HEK293 (cell line): Measurements from ENCODE around the gene PDGFA.

Experiments
- CTCF ChIA-PET: fragments of 350-600 bp; formaldehyde crosslinking; extraction: SDS; loops from one replicate; lab custom pipeline; 2021; ENCODE audit warnings: antibody characterized with exemption; lab: Yijun Ruan, JAX
- POLR2A ChIA-PET: fragments of 300-600 bp; formaldehyde crosslinking; extraction: SDS; loops from one replicate; lab custom pipeline; 2020; ENCODE audit warnings: antibody characterized with exemption, inconsistent platforms; lab: Yijun Ruan, JAX
- H3K27ac ChIP-seq: fragments of 200-500 bp; sonication (Bioruptor generic); 2 replicates; pipeline ENCODE4 v1.5.1; 2014; ENCODE audit warnings: low read depth, low read length, control low read depth, inconsistent platforms; ENCODE audit errors: extremely low read depth
- H3K36me3 ChIP-seq, 2 experiments: fragments of 200-500 bp in 1 of 2; sonication (Bioruptor generic) in 1 of 2; 1 replicate in 1 of 2; 2 replicates in 1 of 2; pipeline ENCODE4 v1.5.1; 2014 to 2017; ENCODE audit warnings: inconsistent platforms in 2 of 2, low read length in 2 of 2; ENCODE audit not compliant: control insufficient read depth in 2 of 2, insufficient read depth in 1 of 2
- H3K4me1 ChIP-seq: fragments of 200-500 bp; sonication (Bioruptor generic); 2 replicates; pipeline ENCODE4 v1.5.1; 2014; ENCODE audit warnings: mild to moderate bottlenecking, low read length, inconsistent platforms; ENCODE audit not compliant: control insufficient read depth, insufficient read depth
- H3K4me3 ChIP-seq: 2 replicates; pipeline ENCODE4 v1.5.1; 2011; ENCODE audit warnings: low read depth, mild to moderate bottlenecking, control low read depth, low read length, moderate library complexity
- H3K9me3 ChIP-seq: fragments of 200-500 bp; sonication (Bioruptor generic); 2 replicates; pipeline ENCODE4 v1.5.1; 2014; ENCODE audit warnings: low read depth, low read length, inconsistent platforms; ENCODE audit not compliant: control insufficient read depth, insufficient read depth
- EGR2 ChIP-seq: fragments of 450-650 bp; formaldehyde crosslinking; IDR thresholded peaks from 2 replicates; pipeline ENCODE4 v1.5.1; 2016; ENCODE audit warnings: low read depth, missing biosample characterization, missing genetic modification characterization
- GLIS1 ChIP-seq: fragments of 450-650 bp; formaldehyde crosslinking; IDR thresholded peaks from 2 replicates; pipeline ENCODE4 v1.5.1; 2016; ENCODE audit warnings: missing biosample characterization, missing genetic modification characterization
- GLIS2 ChIP-seq: fragments of 450-650 bp; formaldehyde crosslinking; IDR thresholded peaks from 2 replicates; pipeline ENCODE4 v1.5.1; 2016; ENCODE audit warnings: missing biosample characterization, missing genetic modification characterization
- KLF1 ChIP-seq: fragments of 450-650 bp; formaldehyde crosslinking; IDR thresholded peaks from 2 replicates; pipeline ENCODE4 v1.5.1; 2016; ENCODE audit warnings: missing biosample characterization, missing genetic modification characterization
- KLF8 ChIP-seq: fragments of 450-650 bp; formaldehyde crosslinking; IDR thresholded peaks from 2 replicates; pipeline ENCODE4 v1.5.1; 2016; ENCODE audit warnings: missing biosample characterization, missing genetic modification characterization
- OVOL3 ChIP-seq: fragments of 450-650 bp; formaldehyde crosslinking; IDR thresholded peaks from 2 replicates; pipeline ENCODE4 v1.5.1; 2016; ENCODE audit warnings: missing biosample characterization, missing genetic modification characterization
- SP7 ChIP-seq: fragments of 450-650 bp; formaldehyde crosslinking; IDR thresholded peaks from 2 replicates; pipeline ENCODE4 v1.5.1; 2016; ENCODE audit warnings: missing biosample characterization, missing genetic modification characterization
- WT1 ChIP-seq: fragments of 450-650 bp; formaldehyde crosslinking; IDR thresholded peaks from 2 replicates; pipeline ENCODE4 v1.5.1; 2016; ENCODE audit warnings: missing biosample characterization, missing genetic modification characterization
- ZBTB17 ChIP-seq: fragments of 450-650 bp; formaldehyde crosslinking; IDR thresholded peaks from 2 replicates; pipeline ENCODE4 v1.5.1; 2016; ENCODE audit warnings: missing biosample characterization, missing genetic modification characterization
- ZBTB20 ChIP-seq: fragments of 450-650 bp; formaldehyde crosslinking; IDR thresholded peaks from 2 replicates; pipeline ENCODE4 v1.5.1; 2016; ENCODE audit warnings: missing biosample characterization, missing genetic modification characterization
- ZEB2 ChIP-seq: fragments of 450-650 bp; formaldehyde crosslinking; IDR thresholded peaks from 2 replicates; pipeline ENCODE4 v1.5.1; 2016; ENCODE audit warnings: missing biosample characterization, missing genetic modification characterization
- ZNF114 ChIP-seq: fragments of 450-650 bp; formaldehyde crosslinking; IDR thresholded peaks from 2 replicates; pipeline ENCODE4 v1.5.0; 2017; ENCODE audit warnings: missing biosample characterization, missing genetic modification characterization
- ZNF223 ChIP-seq: fragments of 450-650 bp; formaldehyde crosslinking; IDR thresholded peaks from 2 replicates; pipeline ENCODE4 v1.5.1; 2016; ENCODE audit warnings: missing biosample characterization, missing genetic modification characterization
- ZNF274 ChIP-seq, 2 experiments: fragments of 200-500 bp in 1 of 2; fragments of 450-650 bp in 1 of 2; sonication (Bioruptor generic) in 1 of 2; formaldehyde crosslinking in 1 of 2; IDR thresholded peaks; 2 replicates each; pipeline versions ENCODE4 v1.5.1 to v1.6.1; 2014 to 2016; ENCODE audit warnings: borderline replicate concordance in 1 of 2, inconsistent platforms in 1 of 2, low read length in 1 of 2, missing biosample characterization in 1 of 2, missing genetic modification characterization in 1 of 2
- ZNF426 ChIP-seq: fragments of 450-650 bp; formaldehyde crosslinking; IDR thresholded peaks from 2 replicates; pipeline ENCODE4 v1.5.1; 2017; ENCODE audit warnings: missing biosample characterization, missing genetic modification characterization, mild to moderate bottlenecking, inconsistent platforms, moderate library complexity
- ZNF555 ChIP-seq: fragments of 450-650 bp; formaldehyde crosslinking; conservative IDR thresholded peaks from 2 replicates; pipeline ENCODE4 v1.5.1; 2017; ENCODE audit warnings: missing biosample characterization, mild to moderate bottlenecking, missing genetic modification characterization, inconsistent platforms
- ZNF596 ChIP-seq: fragments of 450-650 bp; IDR thresholded peaks from 2 replicates; pipeline ENCODE4 v1.5.0; 2018; ENCODE audit warnings: missing biosample characterization, mild to moderate bottlenecking, missing genetic modification characterization, moderate library complexity
- ZNF600 ChIP-seq: fragments of 450-650 bp; formaldehyde crosslinking; IDR thresholded peaks from 2 replicates; pipeline ENCODE4 v1.5.1; 2016; ENCODE audit warnings: missing biosample characterization, missing genetic modification characterization
- ZNF624 ChIP-seq: fragments of 450-650 bp; formaldehyde crosslinking; IDR thresholded peaks from 2 replicates; pipeline ENCODE4 v1.5.1; 2017; ENCODE audit warnings: missing biosample characterization, missing genetic modification characterization
- ZNF626 ChIP-seq: fragments of 450-650 bp; sonication (Bioruptor Pico); formaldehyde crosslinking; IDR thresholded peaks from 2 replicates; pipeline ENCODE4 v1.5.1; 2018; ENCODE audit warnings: missing biosample characterization, missing genetic modification characterization, inconsistent platforms
- ZNF645 ChIP-seq: fragments of 450-650 bp; formaldehyde crosslinking; IDR thresholded peaks from 2 replicates; pipeline ENCODE4; 2016; ENCODE audit warnings: missing biosample characterization, missing genetic modification characterization
- ZNF692 ChIP-seq: fragments of 450-650 bp; formaldehyde crosslinking; IDR thresholded peaks from 2 replicates; pipeline ENCODE4 v1.5.1; 2016; ENCODE audit warnings: missing biosample characterization, missing genetic modification characterization
- ZNF768 ChIP-seq: fragments of 450-650 bp; formaldehyde crosslinking; IDR thresholded peaks from 2 replicates; pipeline ENCODE4 v1.5.1; 2018; ENCODE audit warnings: missing biosample characterization, mild to moderate bottlenecking, missing genetic modification characterization
- ZNF777 ChIP-seq: fragments of 450-650 bp; formaldehyde crosslinking; IDR thresholded peaks from 2 replicates; pipeline ENCODE4 v1.5.1; 2017; ENCODE audit warnings: missing biosample characterization, missing genetic modification characterization, borderline replicate concordance
- ZNF791 ChIP-seq: fragments of 450-650 bp; formaldehyde crosslinking; IDR thresholded peaks from 2 replicates; pipeline ENCODE4 v1.5.1; 2016; ENCODE audit warnings: missing biosample characterization, missing genetic modification characterization
- ZNF843 ChIP-seq: fragments of 450-650 bp; formaldehyde crosslinking; IDR thresholded peaks from 2 replicates; pipeline ENCODE4 v1.5.1; 2016; ENCODE audit warnings: missing biosample characterization, missing genetic modification characterization
- TF ChIP-seq, protein P1 (sequence below): fragments of 450-650 bp; formaldehyde crosslinking; optimal IDR thresholded peaks from 2 replicates; pipeline ENCODE3; 2016; ENCODE audit warnings: missing biosample characterization, mild to moderate bottlenecking, missing genetic modification characterization
- TF ChIP-seq, protein P2 (sequence below): fragments of 450-650 bp; formaldehyde crosslinking; IDR thresholded peaks from 2 replicates; pipeline ENCODE4 v1.5.1; 2016; ENCODE audit warnings: missing biosample characterization, missing genetic modification characterization

The PDGFA gene

GRCh38 chr7:522951-523314, 3.3 kb upstream of the PDGFA start:
- TF ChIP-seq OVOL3, result 0 out of 2 replicates have a peak, but pooled peaks have one; percentile 1
- no peak for TF ChIP-seq WT1 (tag by site-specific recombination)
- peak; percentile 35; the same call in 1 of the 2 replicates for TF ChIP-seq GLIS1
- TF ChIP-seq, all 188 proteins: peak for 2
- Histone ChIP-seq H3K9me3 (no peaks in the 10 kb centered on the region), H3K4me3 (no peak overlapping the region), H3K4me1 (peaks cover 6% of the 10 kb centered on the region; the same call in 1 of the 2 replicates), H3K27ac (no peak overlapping the region), H3K36me3 (no peaks in the 10 kb centered on the region)
- CTCF ChIA-PET, result interaction anchor here (0.7 kb wide), 2 partner anchors 137 to 360 kb away, joined by 3 read pairs; no protein-coding TSS in a partner anchor
- POLR2A ChIA-PET, result interaction anchor here (1.0 kb wide), 1 partner anchor 15 kb away, joined by 4 read pairs; no protein-coding TSS in a partner anchor

DNA sequence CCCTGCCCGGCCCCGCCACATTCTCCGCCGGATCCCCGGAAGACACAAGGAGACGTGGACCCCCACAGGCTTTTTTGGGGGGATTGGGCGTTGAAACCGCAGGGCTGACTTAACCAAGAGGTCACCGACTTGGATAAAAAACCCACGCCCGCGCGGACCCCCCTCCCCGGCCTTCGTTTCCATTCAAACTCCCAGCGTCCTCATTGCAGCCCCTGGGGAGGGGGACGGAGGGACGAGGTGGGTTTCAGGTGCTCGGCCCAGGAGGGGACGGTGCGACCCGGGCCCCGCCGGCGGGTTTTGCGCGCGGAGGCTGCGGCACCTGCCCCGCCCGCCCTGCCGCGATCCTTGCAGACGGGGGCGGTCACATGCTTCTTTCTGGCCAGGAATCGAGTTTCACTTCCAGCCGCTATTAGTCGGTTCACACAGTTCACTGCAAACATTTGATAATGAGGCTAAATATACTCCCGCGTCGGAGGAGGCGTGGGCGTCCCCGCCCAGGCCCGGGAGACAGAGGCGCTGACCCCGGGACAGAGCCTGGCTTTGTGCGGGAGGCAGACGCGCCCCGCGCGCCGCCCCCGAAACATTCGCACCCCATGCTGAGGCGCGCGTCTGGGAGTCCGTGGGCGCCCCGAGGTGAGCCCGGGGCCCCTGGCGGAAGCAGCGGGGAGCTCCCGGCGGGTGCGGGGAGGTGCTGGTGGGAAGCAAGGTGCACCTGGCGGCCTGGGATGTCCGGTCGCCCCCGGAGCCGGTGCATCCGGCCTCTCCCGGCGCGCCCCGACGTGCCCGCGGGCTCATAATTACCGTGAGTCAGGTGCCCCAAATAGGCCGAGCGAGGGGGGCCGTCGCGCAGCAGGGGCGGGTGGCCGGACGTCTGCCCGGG, 2.7 kb upstream of the PDGFA start:
- Histone ChIP-seq H3K27ac (no peak overlapping the region; the same call in 1 of the 2 replicates), H3K4me1 (peaks cover 6% of the 10 kb centered on the region; the same call in 1 of the 2 replicates), H3K36me3 (no peaks in the 10 kb centered on the region), H3K9me3 (no peaks in the 10 kb centered on the region), H3K4me3 (peak overlapping the region; percentile 20)
- ChIA-PET CTCF (no interaction called here), POLR2A (interaction anchor here (1.0 kb wide), 1 partner anchor 16 kb away, joined by 4 read pairs; no protein-coding TSS in a partner anchor)
- TF ChIP-seq KLF8 (tag by site-specific recombination) (peak; percentile 35; the same call in 1 of the 2 replicates), ZNF645 (no peak), ZNF768 (tag by site-specific recombination) (no peak), ZNF791 (tag by site-specific recombination) (no peak), GLIS1 (peak; percentile 94), SP7 (tag by site-specific recombination) (peak; percentile 75), GLIS2 (tag by site-specific recombination) (peak; percentile 48; the same call in 1 of the 2 replicates), ZNF843 (peak; percentile 37; the same call in 1 of the 2 replicates), ZNF626 (tag by site-specific recombination) (no peak), ZNF596 (no peak), ZNF426 (tag by site-specific recombination) (no peak), ZNF777 (tag by site-specific recombination) (peak; percentile 88; the same call in 1 of the 2 replicates), ZBTB20 (tag by site-specific recombination) (peak; percentile 89), ZNF274 (IDR thresholded peaks at IDR 0.05; ENCODE audit: low read length) (no peak), ZNF274 (tag by site-specific recombination; IDR thresholded peaks at IDR 0.05; ENCODE audit: borderline replicate concordance) (no peak), ZNF624 (no peak), ZNF555 (tag by site-specific recombination) (no peak), ZNF114 (tag by site-specific recombination) (no peak), ZNF692 (tag by site-specific recombination) (peak; percentile 22; the same call in 1 of the 2 replicates), ZNF600 (tag by site-specific recombination) (0 out of 2 replicates have a peak, but pooled peaks have one; percentile 19), EGR2 (tag by site-specific recombination) (peak; percentile 95), ZBTB17 (tag by site-specific recombination) (peak; percentile 26; the same call in 1 of the 2 replicates), ZNF223 (tag by site-specific recombination) (no peak), ZEB2 (0 out of 2 replicates have a peak, but pooled peaks have one; percentile 42), KLF1 (tag by site-specific recombination) (peak; percentile 80)
- TF ChIP-seq, protein P1, sequence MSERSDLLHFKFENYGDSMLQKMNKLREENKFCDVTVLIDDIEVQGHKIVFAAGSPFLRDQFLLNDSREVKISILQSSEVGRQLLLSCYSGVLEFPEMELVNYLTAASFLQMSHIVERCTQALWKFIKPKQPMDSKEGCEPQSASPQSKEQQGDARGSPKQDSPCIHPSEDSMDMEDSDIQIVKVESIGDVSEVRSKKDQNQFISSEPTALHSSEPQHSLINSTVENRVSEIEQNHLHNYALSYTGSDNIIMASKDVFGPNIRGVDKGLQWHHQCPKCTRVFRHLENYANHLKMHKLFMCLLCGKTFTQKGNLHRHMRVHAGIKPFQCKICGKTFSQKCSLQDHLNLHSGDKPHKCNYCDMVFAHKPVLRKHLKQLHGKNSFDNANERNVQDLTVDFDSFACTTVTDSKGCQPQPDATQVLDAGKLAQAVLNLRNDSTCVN (tag by site-specific recombination), result peak; percentile 83
- TF ChIP-seq, protein P2, sequence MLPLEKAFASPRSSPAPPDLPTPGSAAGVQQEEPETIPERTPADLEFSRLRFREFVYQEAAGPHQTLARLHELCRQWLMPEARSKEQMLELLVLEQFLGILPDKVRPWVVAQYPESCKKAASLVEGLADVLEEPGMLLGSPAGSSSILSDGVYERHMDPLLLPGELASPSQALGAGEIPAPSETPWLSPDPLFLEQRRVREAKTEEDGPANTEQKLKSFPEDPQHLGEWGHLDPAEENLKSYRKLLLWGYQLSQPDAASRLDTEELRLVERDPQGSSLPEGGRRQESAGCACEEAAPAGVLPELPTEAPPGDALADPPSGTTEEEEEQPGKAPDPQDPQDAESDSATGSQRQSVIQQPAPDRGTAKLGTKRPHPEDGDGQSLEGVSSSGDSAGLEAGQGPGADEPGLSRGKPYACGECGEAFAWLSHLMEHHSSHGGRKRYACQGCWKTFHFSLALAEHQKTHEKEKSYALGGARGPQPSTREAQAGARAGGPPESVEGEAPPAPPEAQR, result no peak
